GM19452 (cell line): ENCODE measurements around the gene PHF24.
"Not testable (repeated sequence)": the region's sequence is repeated elsewhere in the genome, so short reads cannot be mapped to it uniquely, and the experiment has no call there.

Experiments used
- ATAC-seq: cut with Tn5 transposase; IDR thresholded peaks from one replicate; pipeline ENCODE4 v1.9.1; 2021; ENCODE audit not compliant: unreplicated experiment

PHF24 gene

GRCh38 chr9:34996181-34996904 is 38.3 kb downstream of the PHF24 start:
- no peak for ATAC-seq

- ATAC-seq, result no peak
These were observed 38.8 kb downstream of the PHF24 start for GRCh38 chr9:34996905-34997279.

- ATAC-seq, result no peak
These were observed 39.3 kb downstream of the PHF24 start for GRCh38 chr9:34997379-34997781.

GRCh38 chr9:34998266-34998665 is 40.2 kb downstream of the PHF24 start:
- ATAC-seq, result no peak

GRCh38 chr9:34999576-34999975 is 41.5 kb downstream of the PHF24 start:
- no peak for ATAC-seq

- no peak for ATAC-seq
These were observed 42.6 kb downstream of the PHF24 start for GRCh38 chr9:35000535-35001284.

- no peak for ATAC-seq
These were observed 43.2 kb downstream of the PHF24 start for GRCh38 chr9:35001285-35001677.

GRCh38 chr9:35001803-35002502 is 43.9 kb downstream of the PHF24 start:
- no peak for ATAC-seq

- no peak for ATAC-seq
These were observed 44.5 kb downstream of the PHF24 start for GRCh38 chr9:35002623-35003022.

GRCh38 chr9:35004299-35004698 is 46.2 kb downstream of the PHF24 start:
- ATAC-seq, result not testable (repeated sequence)

- ATAC-seq, result no peak
These were observed 52.4 kb downstream of the PHF24 start for GRCh38 chr9:35010351-35010958.

GRCh38 chr9:35014517-35014916 is 56.4 kb downstream of the PHF24 start:
- ATAC-seq, result no peak

GRCh38 chr9:35023443-35023842 is 65.4 kb downstream of the PHF24 start:
- not testable (repeated sequence) for ATAC-seq

- ATAC-seq, result no peak
These were observed 68.6 kb downstream of the PHF24 start for GRCh38 chr9:35026671-35027070.

- ATAC-seq, result no peak
These were observed 69.3 kb downstream of the PHF24 start for GRCh38 chr9:35027374-35027773.

- no peak for ATAC-seq
These were observed 69.8 kb downstream of the PHF24 start for GRCh38 chr9:35027860-35028259.

GRCh38 chr9:35028341-35028740 is 70.3 kb downstream of the PHF24 start:
- ATAC-seq, result no peak

- no peak for ATAC-seq
These were observed 71.2 kb downstream of the PHF24 start for GRCh38 chr9:35029241-35029640.

GRCh38 chr9:35029852-35030251 is 71.8 kb downstream of the PHF24 start:
- ATAC-seq, result no peak
